ENCODE results near the gene RAB44. TPM values are rescaled to one million over a fixed set of nuclear protein-coding genes. Genes with fewer than 3 reads are reported as not detected.

RAB44 gene
- total and polyA plus RNA-seq, 9 of the 15 experiments (the other 6 are each of a cell fraction or from before 2014, with no cell fraction given) = not detected

GRCh38 chr6:36688063-36688738 lies 9.4 kb upstream of the RAB44 start (continued):
- TF ChIP-seq CSDE1 (IDR thresholded peaks at IDR 0.05) = no peak
- TF ChIP-seq TCF15 (CRISPR knock-in tag; IDR thresholded peaks at IDR 0.05) = no peak
- TF ChIP-seq CTCFL (IDR thresholded peaks at IDR 0.05; ENCODE audit: borderline replicate concordance, insufficient read depth, low read depth, low read length, poor library complexity, severe bottlenecking) = no peak
- no peak for TF ChIP-seq HDAC2 (IDR thresholded peaks at IDR 0.05)
- no peak for TF ChIP-seq ZNF76 (CRISPR knock-in tag; IDR thresholded peaks at IDR 0.05; ENCODE audit: borderline replicate concordance)
- no peak for TF ChIP-seq UBTF (IDR thresholded peaks at IDR 0.05; ENCODE audit: borderline replicate concordance in 1 of 2, low read depth in 2 of 2, low read length in 2 of 2)

All from K562 (cell line).